HCT116 (cell line): ENCODE results near the gene FIP1L1. TPM values are rescaled to one million over a fixed set of nuclear protein-coding genes. Genes with fewer than 3 reads are reported as not detected.

Experiments used
- ATAC-seq: fragments of 200-7000 bp; cut with Tn5 transposase; 2 replicates; pipeline ENCODE4 v1.9.1; 2020; ENCODE audit warnings: mild to moderate bottlenecking, moderate library complexity
- BruUV-seq: library from RNA; stranded (reverse); fragments of 400-500 nt; replicated peaks from 2 replicates; lab custom pipeline; 2021; lab: Mats Ljungman, UMichigan
- CTCF ChIA-PET: fragments of 300-600 bp; sonication (Branson Sonifier 250); formaldehyde crosslinking; loops from one replicate; lab custom pipeline; 2021; ENCODE audit warnings: antibody characterized with exemption; lab: Charles Lee
- POLR2A ChIA-PET: fragments of 300-600, 350-600 bp; sonication (Branson Sonifier 250); formaldehyde crosslinking; loops from one replicate; lab custom pipeline; 2021; ENCODE audit warnings: antibody characterized with exemption; lab: Charles Lee
- RAD21 ChIA-PET, 2 experiments: fragments of 300-600 bp; sonication (Branson Sonifier 250); formaldehyde crosslinking; loops; one replicate each; lab custom pipeline; 2023; ENCODE audit warnings: low total read pairs in 2 of 2; ENCODE audit not compliant: uncharacterized antibody in 2 of 2, unreplicated experiment in 2 of 2, low non-redundant PET in 1 of 2; lab: Charles Lee
- DNase-seq: peaks from one replicate; pipeline ENCODE4 v3.0.0-alpha.2; 2010; ENCODE audit warnings: low read depth, low spot score
- H2AFZ ChIP-seq: fragments of 200-600 bp; shearing (Covaris generic), sonication (generic); 2 replicates; pipeline ENCODE4 v1.6.1; 2017; ENCODE audit warnings: low read depth, mixed run types, mixed read lengths, antibody characterized with exemption, low read length; ENCODE audit not compliant: poor library complexity, severe bottlenecking
- H3K27ac ChIP-seq: 2 replicates; pipeline ENCODE4 v1.5.1; 2012; ENCODE audit warnings: low read depth, low read length
- H3K27me3 ChIP-seq: fragments of 200-600 bp; sonication (generic); 2 replicates; pipeline ENCODE4 v1.6.1; 2016; ENCODE audit warnings: mixed run types, low read length, mixed read lengths; ENCODE audit not compliant: insufficient read depth
- H3K36me3 ChIP-seq, 2 experiments: fragments of 200-500 bp in 1 of 2; fragments of 200-600 bp in 1 of 2; sonication (Bioruptor generic) in 1 of 2; sonication (generic) in 1 of 2; 2 replicates each; pipeline versions ENCODE4 v1.5.1 to v1.6.1; 2014 to 2016; ENCODE audit warnings: low read length in 2 of 2, inconsistent platforms in 1 of 2, mixed read lengths in 1 of 2, mixed run types in 1 of 2; ENCODE audit not compliant: insufficient read depth in 2 of 2, control insufficient read depth in 1 of 2
- H3K4me1 ChIP-seq, 2 experiments: fragments of 200-600 bp in 1 of 2; sonication (generic) in 1 of 2; 2 replicates each; pipeline versions ENCODE4 v1.5.1 to v1.6.1; 2012 to 2017; ENCODE audit warnings: low read length in 2 of 2, inconsistent platforms in 1 of 2, mild to moderate bottlenecking in 1 of 2, mixed read lengths in 1 of 2, mixed run types in 1 of 2, moderate library complexity in 1 of 2; ENCODE audit not compliant: insufficient read depth in 2 of 2, control insufficient read depth in 1 of 2
- H3K4me2 ChIP-seq: fragments of 200-600 bp; sonication (generic); 2 replicates; pipeline ENCODE4 v1.6.1; 2017; ENCODE audit warnings: mixed run types, low read length, mixed read lengths
- H3K4me3 ChIP-seq, 2 experiments: fragments of 200-600 bp in 1 of 2; sonication (generic) in 1 of 2; replicated peaks in 1 of 2; 2 replicates each; pipeline ENCODE4 v1.5.1; 2011 to 2016; ENCODE audit warnings: low read length in 2 of 2, control low read depth in 1 of 2, low read depth in 1 of 2, mild to moderate bottlenecking in 1 of 2, mixed read lengths in 1 of 2, mixed run types in 1 of 2
- H3K79me2 ChIP-seq: fragments of 200-600 bp; sonication (generic); 2 replicates; pipeline ENCODE4 v1.6.1; 2017; ENCODE audit warnings: mild to moderate bottlenecking, mixed run types, low read length, moderate library complexity, mixed read lengths; ENCODE audit not compliant: insufficient read depth
- H3K9ac ChIP-seq: fragments of 200-600 bp; sonication (generic); 2 replicates; pipeline ENCODE4 v1.6.1; 2016; ENCODE audit warnings: low read length, mixed read lengths
- H3K9me2 ChIP-seq: fragments of 200-600 bp; sonication (generic), shearing (Covaris generic); 2 replicates; pipeline ENCODE4 v1.6.1; 2017; ENCODE audit warnings: mixed run types, mild to moderate bottlenecking, moderate library complexity; ENCODE audit not compliant: insufficient read depth
- H3K9me3 ChIP-seq, 2 experiments: fragments of 200-500 bp in 1 of 2; fragments of 200-600 bp in 1 of 2; sonication (Bioruptor generic) in 1 of 2; sonication (generic) in 1 of 2; 2 replicates each; pipeline ENCODE4 v1.6.1; 2014 to 2017; ENCODE audit warnings: low read length in 2 of 2, mixed read lengths in 2 of 2, inconsistent platforms in 1 of 2, low read depth in 1 of 2, mild to moderate bottlenecking in 1 of 2, mixed run types in 1 of 2, moderate library complexity in 1 of 2; ENCODE audit not compliant: control insufficient read depth in 1 of 2, insufficient read depth in 1 of 2
- H4K20me1 ChIP-seq: fragments of 200-600 bp; sonication (generic), shearing (Covaris generic); 2 replicates; pipeline ENCODE4 v1.6.1; 2017; ENCODE audit warnings: mixed run types, mild to moderate bottlenecking, moderate library complexity; ENCODE audit not compliant: insufficient read depth
- CBX3 ChIP-seq: IDR thresholded peaks from 2 replicates; pipeline ENCODE4 v1.6.1; 2012; ENCODE audit warnings: low read depth
- CEBPB ChIP-seq: IDR thresholded peaks from 2 replicates; pipeline ENCODE4 v1.6.1; 2012; ENCODE audit warnings: low read depth
- EGR1 ChIP-seq: IDR thresholded peaks from 2 replicates; pipeline ENCODE4 v1.6.1; 2012; ENCODE audit warnings: low read depth
- EZH2 ChIP-seq: fragments of 200-600 bp; sonication (generic); IDR thresholded peaks from 2 replicates; pipeline ENCODE4 v1.6.1; 2017; ENCODE audit warnings: antibody characterized with exemption, mixed run types
- FOSL1 ChIP-seq: IDR thresholded peaks from 2 replicates; pipeline ENCODE4 v1.6.1; 2012; ENCODE audit warnings: low read depth
- JUND ChIP-seq: IDR thresholded peaks from 2 replicates; pipeline ENCODE4 v1.6.1; 2012
- POLR2A ChIP-seq: IDR thresholded peaks from 2 replicates; pipeline ENCODE4 v1.7.0; 2011; ENCODE audit warnings: borderline replicate concordance; ENCODE audit not compliant: insufficient read depth, insufficient read length; ENCODE audit errors: extremely low read depth
- POLR2AphosphoS5 ChIP-seq: IDR thresholded peaks from 2 replicates; pipeline ENCODE4 v1.6.1; 2011; ENCODE audit warnings: mild to moderate bottlenecking, low read depth, low read length, moderate library complexity
- intact Hi-C: fragments of 100-400 bp; cut with micrococcal nuclease; formaldehyde crosslinking; loops from 2 replicates; pipeline ENCODE4 v1.10.0; 2022
- total RNA-seq: library from RNA; stranded (reverse); gene quantifications from one replicate; pipeline ENCODE4 v1.2.1, GENCODE V29; 2021; ENCODE audit not compliant: unreplicated experiment
- TF ChIP-seq, protein P1 (sequence below): IDR thresholded peaks from 2 replicates; pipeline ENCODE4 v1.6.1; 2011; ENCODE audit warnings: mild to moderate bottlenecking, low read length, moderate library complexity; ENCODE audit not compliant: insufficient replicate concordance; ENCODE audit errors: extremely low read depth
- TF ChIP-seq, protein P2 (sequence below): IDR thresholded peaks from 2 replicates; pipeline ENCODE4 v1.6.1; 2012

The FIP1L1 gene
- total RNA-seq, 1 experiment from 2014 or later = 63.6 TPM

DNA sequence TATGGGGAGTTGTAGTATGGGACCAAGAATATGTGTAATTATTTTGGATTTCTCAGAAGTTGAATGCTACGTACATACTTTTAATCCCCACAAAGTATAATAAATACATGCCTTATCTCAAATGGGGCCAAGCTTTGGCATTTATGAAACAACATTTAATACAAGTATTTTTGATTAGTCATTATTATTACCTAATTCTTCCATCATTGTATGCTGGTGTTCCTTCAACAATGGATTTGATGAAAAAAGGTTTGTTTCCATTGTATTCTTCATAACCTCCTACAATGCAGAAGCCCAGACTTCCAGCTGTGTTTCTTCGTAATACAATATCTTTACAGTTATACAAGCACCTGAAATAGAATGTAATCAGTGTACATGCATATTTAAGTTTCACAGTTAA, 83.8 kb downstream of the FIP1L1 start (continued):
- TF ChIP-seq POLR2AphosphoS5 = no peak
- TF ChIP-seq CBX3 = no peak
- TF ChIP-seq JUND = no peak
- TF ChIP-seq, protein P1, sequence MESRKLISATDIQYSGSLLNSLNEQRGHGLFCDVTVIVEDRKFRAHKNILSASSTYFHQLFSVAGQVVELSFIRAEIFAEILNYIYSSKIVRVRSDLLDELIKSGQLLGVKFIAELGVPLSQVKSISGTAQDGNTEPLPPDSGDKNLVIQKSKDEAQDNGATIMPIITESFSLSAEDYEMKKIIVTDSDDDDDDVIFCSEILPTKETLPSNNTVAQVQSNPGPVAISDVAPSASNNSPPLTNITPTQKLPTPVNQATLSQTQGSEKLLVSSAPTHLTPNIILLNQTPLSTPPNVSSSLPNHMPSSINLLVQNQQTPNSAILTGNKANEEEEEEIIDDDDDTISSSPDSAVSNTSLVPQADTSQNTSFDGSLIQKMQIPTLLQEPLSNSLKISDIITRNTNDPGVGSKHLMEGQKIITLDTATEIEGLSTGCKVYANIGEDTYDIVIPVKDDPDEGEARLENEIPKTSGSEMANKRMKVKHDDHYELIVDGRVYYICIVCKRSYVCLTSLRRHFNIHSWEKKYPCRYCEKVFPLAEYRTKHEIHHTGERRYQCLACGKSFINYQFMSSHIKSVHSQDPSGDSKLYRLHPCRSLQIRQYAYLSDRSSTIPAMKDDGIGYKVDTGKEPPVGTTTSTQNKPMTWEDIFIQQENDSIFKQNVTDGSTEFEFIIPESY = no peak
- no peak for TF ChIP-seq FOSL1
- no peak for TF ChIP-seq CEBPB
- no peak for TF ChIP-seq POLR2A
- TF ChIP-seq EZH2 = no peak
- TF ChIP-seq EGR1 = no peak

DNA sequence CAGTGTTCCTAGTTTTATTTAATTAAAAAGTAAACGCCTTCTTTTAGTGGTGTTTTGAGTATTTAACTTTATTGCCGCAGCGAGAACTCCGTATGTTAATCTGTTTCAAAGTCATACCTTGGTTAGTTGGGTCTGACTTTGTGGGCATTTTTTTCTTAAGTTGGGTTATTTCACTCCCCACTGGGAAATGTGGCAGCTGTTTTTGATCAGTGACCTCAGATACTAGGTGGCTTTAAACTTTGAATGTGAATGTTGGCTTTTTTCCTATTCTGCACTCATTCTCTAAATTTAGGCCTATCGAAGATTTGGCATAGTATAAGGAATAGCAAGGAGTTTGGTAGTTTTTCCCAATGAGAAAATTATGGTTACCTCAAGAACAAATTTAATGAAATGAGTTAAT, 85.9 kb downstream of the FIP1L1 start:
- TF ChIP-seq, protein P2, sequence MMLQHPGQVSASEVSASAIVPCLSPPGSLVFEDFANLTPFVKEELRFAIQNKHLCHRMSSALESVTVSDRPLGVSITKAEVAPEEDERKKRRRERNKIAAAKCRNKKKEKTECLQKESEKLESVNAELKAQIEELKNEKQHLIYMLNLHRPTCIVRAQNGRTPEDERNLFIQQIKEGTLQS = no peak
- no peaks in the 10 kb centered on the region for H3K9me3 ChIP-seq
- 0 out of 2 replicates have a peak, but pooled peaks cover 3% of the 10 kb centered on the region for H4K20me1 ChIP-seq
- H3K27me3 ChIP-seq = no peaks in the 10 kb centered on the region
- no peak overlapping the region for H3K9ac ChIP-seq
- BruUV-seq = no TSS peak
- no peak overlapping the region for H3K4me3 ChIP-seq
- H3K36me3 ChIP-seq = peaks cover 8 to 12% of the 10 kb centered on the region in 2 experiments; a peak in 2 of 4 replicates
- ATAC-seq (no peak), DNase-seq (no peak)
- intact Hi-C loops = no loop called here
- no peak overlapping the region for H3K4me2 ChIP-seq
- CTCF ChIA-PET = no interaction called here
- H3K4me1 ChIP-seq = peaks cover 0 to 3% of the 10 kb centered on the region in 2 experiments; a peak in 1 of 4 replicates
- H3K27ac ChIP-seq = no peak overlapping the region
- RAD21 ChIA-PET = no interaction called here
- no peaks in the 10 kb centered on the region for H3K79me2 ChIP-seq
- POLR2A ChIA-PET = no interaction called here
- H2AFZ ChIP-seq = no peak overlapping the region
- no peaks in the 10 kb centered on the region for H3K9me2 ChIP-seq
